Neuron (in vitro differentiated cells): Measurements from ENCODE around the gene TBC1D24.

Experiments used
- H2AFZ ChIP-seq: one replicate; pipeline ENCODE4 v1.6.1; 2013; ENCODE audit warnings: low read depth, mild to moderate bottlenecking, inconsistent platforms, low read length, moderate library complexity
- H3K27me3 ChIP-seq: one replicate; pipeline ENCODE4 v1.6.1; 2013; ENCODE audit warnings: low read length; ENCODE audit not compliant: insufficient read depth
- H3K36me3 ChIP-seq: one replicate; pipeline ENCODE4 v1.6.1; 2013; ENCODE audit warnings: low read length; ENCODE audit not compliant: insufficient read depth
- H3K4me1 ChIP-seq: one replicate; pipeline ENCODE4 v1.6.1; 2013; ENCODE audit warnings: low read length; ENCODE audit not compliant: insufficient read depth
- H3K4me3 ChIP-seq: 2 replicates; pipeline ENCODE4 v1.5.1; 2013; ENCODE audit warnings: mild to moderate bottlenecking, low read length, moderate library complexity
- H3K9me3 ChIP-seq: one replicate; pipeline ENCODE4 v1.6.1; 2013; ENCODE audit warnings: low read length

The TBC1D24 gene

GRCh38 chr16:2484898-2485508 is 10.1 kb downstream of the TBC1D24 start:
- H3K27me3 ChIP-seq = no peaks in the 10 kb centered on the region
- no peaks in the 10 kb centered on the region for H3K9me3 ChIP-seq
- no peaks in the 10 kb centered on the region for H3K4me1 ChIP-seq
- no peaks in the 10 kb centered on the region for H3K36me3 ChIP-seq
- H2AFZ ChIP-seq = no peak overlapping the region
- H3K4me3 ChIP-seq = no peak overlapping the region

GRCh38 chr16:2485811-2486507 is 11.0 kb downstream of the TBC1D24 start:
- H3K4me1 ChIP-seq = no peaks in the 10 kb centered on the region
- no peak overlapping the region for H2AFZ ChIP-seq
- no peak overlapping the region for H3K4me3 ChIP-seq
- no peaks in the 10 kb centered on the region for H3K27me3 ChIP-seq
- no peaks in the 10 kb centered on the region for H3K36me3 ChIP-seq
- H3K9me3 ChIP-seq = no peaks in the 10 kb centered on the region

- Histone ChIP-seq H3K9me3 (no peaks in the 10 kb centered on the region), H3K4me3 (no peak overlapping the region), H3K36me3 (no peaks in the 10 kb centered on the region), H3K4me1 (no peaks in the 10 kb centered on the region), H2AFZ (no peak overlapping the region), H3K27me3 (no peaks in the 10 kb centered on the region)
Observed at GRCh38 chr16:2486645-2487516, 12.0 kb downstream of the TBC1D24 start.

- Histone ChIP-seq H3K9me3 (no peaks in the 10 kb centered on the region), H3K4me1 (no peaks in the 10 kb centered on the region), H3K4me3 (no peak overlapping the region), H2AFZ (no peak overlapping the region), H3K27me3 (no peaks in the 10 kb centered on the region), H3K36me3 (no peaks in the 10 kb centered on the region)
Observed at GRCh38 chr16:2487517-2487842, 12.6 kb downstream of the TBC1D24 start.

- H3K4me1 ChIP-seq = no peaks in the 10 kb centered on the region
- H3K36me3 ChIP-seq = no peaks in the 10 kb centered on the region
- no peaks in the 10 kb centered on the region for H3K27me3 ChIP-seq
- H3K4me3 ChIP-seq = no peak overlapping the region
- H3K9me3 ChIP-seq = no peaks in the 10 kb centered on the region
- H2AFZ ChIP-seq = no peak overlapping the region
Observed at GRCh38 chr16:2487903-2488531, 13.1 kb downstream of the TBC1D24 start.

GRCh38 chr16:2489581-2489980 is 14.7 kb downstream of the TBC1D24 start:
- Histone ChIP-seq H3K9me3 (no peaks in the 10 kb centered on the region), H3K4me3 (no peak overlapping the region), H3K36me3 (no peaks in the 10 kb centered on the region), H2AFZ (no peak overlapping the region), H3K4me1 (no peaks in the 10 kb centered on the region), H3K27me3 (no peaks in the 10 kb centered on the region)

- H3K9me3 ChIP-seq = no peaks in the 10 kb centered on the region
- H3K36me3 ChIP-seq = no peaks in the 10 kb centered on the region
- H3K4me1 ChIP-seq = no peaks in the 10 kb centered on the region
- no peak overlapping the region for H3K4me3 ChIP-seq
- H3K27me3 ChIP-seq = no peaks in the 10 kb centered on the region
- no peak overlapping the region for H2AFZ ChIP-seq
Observed at GRCh38 chr16:2490190-2491105, 15.5 kb downstream of the TBC1D24 start.

GRCh38 chr16:2492292-2492691 is 17.4 kb downstream of the TBC1D24 start:
- Histone ChIP-seq H3K4me1 (no peaks in the 10 kb centered on the region), H3K9me3 (no peaks in the 10 kb centered on the region), H2AFZ (no peak overlapping the region), H3K4me3 (no peak overlapping the region), H3K36me3 (peaks cover 15% of the 10 kb centered on the region), H3K27me3 (no peaks in the 10 kb centered on the region)

- H3K27me3 ChIP-seq = no peaks in the 10 kb centered on the region
- no peaks in the 10 kb centered on the region for H3K9me3 ChIP-seq
- H3K4me3 ChIP-seq = no peak overlapping the region
- H3K4me1 ChIP-seq = no peaks in the 10 kb centered on the region
- no peak overlapping the region for H2AFZ ChIP-seq
- peaks cover 22% of the 10 kb centered on the region for H3K36me3 ChIP-seq
Observed at GRCh38 chr16:2493605-2494004, 18.7 kb downstream of the TBC1D24 start.

- no peaks in the 10 kb centered on the region for H3K27me3 ChIP-seq
- no peaks in the 10 kb centered on the region for H3K4me1 ChIP-seq
- no peaks in the 10 kb centered on the region for H3K9me3 ChIP-seq
- no peak overlapping the region for H3K4me3 ChIP-seq
- H3K36me3 ChIP-seq = peaks cover 22% of the 10 kb centered on the region
- no peak overlapping the region for H2AFZ ChIP-seq
Observed at GRCh38 chr16:2494616-2495015, 19.7 kb downstream of the TBC1D24 start.

- Histone ChIP-seq H3K4me1 (no peaks in the 10 kb centered on the region), H3K9me3 (no peaks in the 10 kb centered on the region), H3K36me3 (peaks cover 22% of the 10 kb centered on the region), H3K4me3 (no peak overlapping the region), H3K27me3 (no peaks in the 10 kb centered on the region), H2AFZ (no peak overlapping the region)
Observed at GRCh38 chr16:2495041-2495440, 20.1 kb downstream of the TBC1D24 start.
